HCT116 (cell line): ENCODE data around the gene PODN. TPM values are rescaled to one million over a fixed set of nuclear protein-coding genes. Genes with fewer than 3 reads are reported as not detected.

ENCODE experiments used
- ATAC-seq: fragments of 200-7000 bp; cut with Tn5 transposase; 2 replicates; pipeline ENCODE4 v1.9.1; 2020; ENCODE audit warnings: mild to moderate bottlenecking, moderate library complexity
- BruUV-seq: library from RNA; stranded (reverse); fragments of 400-500 nt; replicated peaks from 2 replicates; lab custom pipeline; 2021; lab: Mats Ljungman, UMichigan
- CTCF ChIA-PET: fragments of 300-600 bp; sonication (Branson Sonifier 250); formaldehyde crosslinking; loops from one replicate; lab custom pipeline; 2021; ENCODE audit warnings: antibody characterized with exemption; lab: Charles Lee
- POLR2A ChIA-PET: fragments of 300-600, 350-600 bp; sonication (Branson Sonifier 250); formaldehyde crosslinking; loops from one replicate; lab custom pipeline; 2021; ENCODE audit warnings: antibody characterized with exemption; lab: Charles Lee
- RAD21 ChIA-PET, 2 experiments: fragments of 300-600 bp; sonication (Branson Sonifier 250); formaldehyde crosslinking; loops; one replicate each; lab custom pipeline; 2023; ENCODE audit warnings: low total read pairs in 2 of 2; ENCODE audit not compliant: uncharacterized antibody in 2 of 2, unreplicated experiment in 2 of 2, low non-redundant PET in 1 of 2; lab: Charles Lee
- DNase-seq: peaks from one replicate; pipeline ENCODE4 v3.0.0-alpha.2; 2010; ENCODE audit warnings: low read depth, low spot score
- H2AFZ ChIP-seq: fragments of 200-600 bp; shearing (Covaris generic), sonication (generic); 2 replicates; pipeline ENCODE4 v1.6.1; 2017; ENCODE audit warnings: low read depth, mixed run types, mixed read lengths, antibody characterized with exemption, low read length; ENCODE audit not compliant: poor library complexity, severe bottlenecking
- H3K27ac ChIP-seq: 2 replicates; pipeline ENCODE4 v1.5.1; 2012; ENCODE audit warnings: low read depth, low read length
- H3K27me3 ChIP-seq: fragments of 200-600 bp; sonication (generic); 2 replicates; pipeline ENCODE4 v1.6.1; 2016; ENCODE audit warnings: mixed run types, low read length, mixed read lengths; ENCODE audit not compliant: insufficient read depth
- H3K36me3 ChIP-seq, 2 experiments: fragments of 200-500 bp in 1 of 2; fragments of 200-600 bp in 1 of 2; sonication (Bioruptor generic) in 1 of 2; sonication (generic) in 1 of 2; 2 replicates each; pipeline versions ENCODE4 v1.5.1 to v1.6.1; 2014 to 2016; ENCODE audit warnings: low read length in 2 of 2, inconsistent platforms in 1 of 2, mixed read lengths in 1 of 2, mixed run types in 1 of 2; ENCODE audit not compliant: insufficient read depth in 2 of 2, control insufficient read depth in 1 of 2
- H3K4me1 ChIP-seq, 2 experiments: fragments of 200-600 bp in 1 of 2; sonication (generic) in 1 of 2; 2 replicates each; pipeline versions ENCODE4 v1.5.1 to v1.6.1; 2012 to 2017; ENCODE audit warnings: low read length in 2 of 2, inconsistent platforms in 1 of 2, mild to moderate bottlenecking in 1 of 2, mixed read lengths in 1 of 2, mixed run types in 1 of 2, moderate library complexity in 1 of 2; ENCODE audit not compliant: insufficient read depth in 2 of 2, control insufficient read depth in 1 of 2
- H3K4me2 ChIP-seq: fragments of 200-600 bp; sonication (generic); 2 replicates; pipeline ENCODE4 v1.6.1; 2017; ENCODE audit warnings: mixed run types, low read length, mixed read lengths
- H3K4me3 ChIP-seq, 2 experiments: fragments of 200-600 bp in 1 of 2; sonication (generic) in 1 of 2; replicated peaks in 1 of 2; 2 replicates each; pipeline ENCODE4 v1.5.1; 2011 to 2016; ENCODE audit warnings: low read length in 2 of 2, control low read depth in 1 of 2, low read depth in 1 of 2, mild to moderate bottlenecking in 1 of 2, mixed read lengths in 1 of 2, mixed run types in 1 of 2
- H3K79me2 ChIP-seq: fragments of 200-600 bp; sonication (generic); 2 replicates; pipeline ENCODE4 v1.6.1; 2017; ENCODE audit warnings: mild to moderate bottlenecking, mixed run types, low read length, moderate library complexity, mixed read lengths; ENCODE audit not compliant: insufficient read depth
- H3K9ac ChIP-seq: fragments of 200-600 bp; sonication (generic); 2 replicates; pipeline ENCODE4 v1.6.1; 2016; ENCODE audit warnings: low read length, mixed read lengths
- H3K9me2 ChIP-seq: fragments of 200-600 bp; sonication (generic), shearing (Covaris generic); 2 replicates; pipeline ENCODE4 v1.6.1; 2017; ENCODE audit warnings: mixed run types, mild to moderate bottlenecking, moderate library complexity; ENCODE audit not compliant: insufficient read depth
- H3K9me3 ChIP-seq, 2 experiments: fragments of 200-500 bp in 1 of 2; fragments of 200-600 bp in 1 of 2; sonication (Bioruptor generic) in 1 of 2; sonication (generic) in 1 of 2; 2 replicates each; pipeline ENCODE4 v1.6.1; 2014 to 2017; ENCODE audit warnings: low read length in 2 of 2, mixed read lengths in 2 of 2, inconsistent platforms in 1 of 2, low read depth in 1 of 2, mild to moderate bottlenecking in 1 of 2, mixed run types in 1 of 2, moderate library complexity in 1 of 2; ENCODE audit not compliant: control insufficient read depth in 1 of 2, insufficient read depth in 1 of 2
- H4K20me1 ChIP-seq: fragments of 200-600 bp; sonication (generic), shearing (Covaris generic); 2 replicates; pipeline ENCODE4 v1.6.1; 2017; ENCODE audit warnings: mixed run types, mild to moderate bottlenecking, moderate library complexity; ENCODE audit not compliant: insufficient read depth
- ATF3 ChIP-seq: IDR thresholded peaks from 2 replicates; pipeline ENCODE4 v1.6.1; 2012
- CBX3 ChIP-seq: IDR thresholded peaks from 2 replicates; pipeline ENCODE4 v1.6.1; 2012; ENCODE audit warnings: low read depth
- CEBPB ChIP-seq: IDR thresholded peaks from 2 replicates; pipeline ENCODE4 v1.6.1; 2012; ENCODE audit warnings: low read depth
- EGR1 ChIP-seq: IDR thresholded peaks from 2 replicates; pipeline ENCODE4 v1.6.1; 2012; ENCODE audit warnings: low read depth
- ELF1 ChIP-seq: IDR thresholded peaks from 2 replicates; pipeline ENCODE4 v1.6.1; 2012; ENCODE audit warnings: low read depth, borderline replicate concordance
- EZH2 ChIP-seq: fragments of 200-600 bp; sonication (generic); IDR thresholded peaks from 2 replicates; pipeline ENCODE4 v1.6.1; 2017; ENCODE audit warnings: antibody characterized with exemption, mixed run types
- EZH2phosphoT487 ChIP-seq: fragments of 200-600 bp; IDR thresholded peaks from 2 replicates; pipeline ENCODE4 v1.6.1; 2018; ENCODE audit warnings: antibody characterized with exemption, borderline replicate concordance
- JUND ChIP-seq: IDR thresholded peaks from 2 replicates; pipeline ENCODE4 v1.6.1; 2012
- POLR2A ChIP-seq: IDR thresholded peaks from 2 replicates; pipeline ENCODE4 v1.7.0; 2011; ENCODE audit warnings: borderline replicate concordance; ENCODE audit not compliant: insufficient read depth, insufficient read length; ENCODE audit errors: extremely low read depth
- POLR2AphosphoS5 ChIP-seq: IDR thresholded peaks from 2 replicates; pipeline ENCODE4 v1.6.1; 2011; ENCODE audit warnings: mild to moderate bottlenecking, low read depth, low read length, moderate library complexity
- RAD21 ChIP-seq: IDR thresholded peaks from 2 replicates; pipeline ENCODE4 v1.6.1; 2012; ENCODE audit warnings: low read depth, mild to moderate bottlenecking
- SIN3A ChIP-seq: IDR thresholded peaks from 2 replicates; pipeline ENCODE4 v1.6.1; 2012; ENCODE audit warnings: low read depth
- SRF ChIP-seq: IDR thresholded peaks from 2 replicates; pipeline ENCODE4 v1.6.1; 2012; ENCODE audit warnings: low read depth
- TCF7L2 ChIP-seq: IDR thresholded peaks from 2 replicates; pipeline ENCODE4 v1.7.0; 2011; ENCODE audit warnings: borderline replicate concordance, inconsistent platforms; ENCODE audit not compliant: insufficient read depth, insufficient read length; ENCODE audit errors: extremely low read depth
- YY1 ChIP-seq: IDR thresholded peaks from 2 replicates; pipeline ENCODE4 v1.6.1; 2011; ENCODE audit warnings: low read length, low read depth, moderate library complexity, mild to moderate bottlenecking; ENCODE audit not compliant: insufficient replicate concordance; ENCODE audit errors: extremely low read depth
- ZBTB33 ChIP-seq: IDR thresholded peaks from 2 replicates; pipeline ENCODE4 v1.6.1; 2011; ENCODE audit warnings: mild to moderate bottlenecking, low read length, moderate library complexity; ENCODE audit not compliant: insufficient replicate concordance; ENCODE audit errors: extremely low read depth
- ZFX ChIP-seq: fragments of 450-650 bp; IDR thresholded peaks from 2 replicates; pipeline ENCODE4 v1.6.1; 2017
- ZNF274 ChIP-seq: fragments of 200-500 bp; sonication (Bioruptor generic); IDR thresholded peaks from 2 replicates; pipeline ENCODE4 v1.6.1; 2014; ENCODE audit warnings: mild to moderate bottlenecking, low read depth, low read length, inconsistent platforms
- intact Hi-C: fragments of 100-400 bp; cut with micrococcal nuclease; formaldehyde crosslinking; loops from 2 replicates; pipeline ENCODE4 v1.10.0; 2022
- total RNA-seq: library from RNA; stranded (reverse); gene quantifications from one replicate; pipeline ENCODE4 v1.2.1, GENCODE V29; 2021; ENCODE audit not compliant: unreplicated experiment
- TF ChIP-seq, protein P1 (sequence below): IDR thresholded peaks from 2 replicates; pipeline ENCODE4 v1.6.1; 2012; ENCODE audit warnings: low read depth
- TF ChIP-seq, protein P2 (sequence below): IDR thresholded peaks from 2 replicates; pipeline ENCODE4 v1.6.1; 2012

Gene PODN
- total RNA-seq, 1 experiment from 2014 or later: 0.22 TPM

GRCh38 chr1:53120659-53121058 is 58.6 kb downstream of the PODN start:
- Histone ChIP-seq H3K4me1 (no peaks in the 10 kb centered on the region), H4K20me1 (no peaks in the 10 kb centered on the region), H3K27ac (no peak overlapping the region), H3K4me2 (no peak overlapping the region), H3K4me3 (no peak overlapping the region), H3K9me2 (no peaks in the 10 kb centered on the region), H3K79me2 (no peaks in the 10 kb centered on the region), H2AFZ (no peak overlapping the region), H3K9ac (no peak overlapping the region), H3K36me3 (no peaks in the 10 kb centered on the region), H3K27me3 (no peaks in the 10 kb centered on the region), H3K9me3 (no peaks in the 10 kb centered on the region)
- DNase-seq (no peak), ATAC-seq (no peak)
- BruUV-seq: no TSS peak
- no peak for TF ChIP-seq CBX3
- TF ChIP-seq POLR2A: no peak
- no peak for TF ChIP-seq EGR1
- TF ChIP-seq TCF7L2: no peak
- no peak for TF ChIP-seq YY1
- no peak for TF ChIP-seq SRF
- TF ChIP-seq SIN3A: no peak
- no peak for TF ChIP-seq JUND
- no peak for TF ChIP-seq ZBTB33
- no peak for TF ChIP-seq EZH2phosphoT487
- no peak for TF ChIP-seq POLR2AphosphoS5
- TF ChIP-seq ZNF274: no peak
- TF ChIP-seq CEBPB: no peak
- no peak for TF ChIP-seq ATF3
- no peak for TF ChIP-seq RAD21
- no peak for TF ChIP-seq EZH2
- no peak for TF ChIP-seq ELF1
- TF ChIP-seq, protein P1, sequence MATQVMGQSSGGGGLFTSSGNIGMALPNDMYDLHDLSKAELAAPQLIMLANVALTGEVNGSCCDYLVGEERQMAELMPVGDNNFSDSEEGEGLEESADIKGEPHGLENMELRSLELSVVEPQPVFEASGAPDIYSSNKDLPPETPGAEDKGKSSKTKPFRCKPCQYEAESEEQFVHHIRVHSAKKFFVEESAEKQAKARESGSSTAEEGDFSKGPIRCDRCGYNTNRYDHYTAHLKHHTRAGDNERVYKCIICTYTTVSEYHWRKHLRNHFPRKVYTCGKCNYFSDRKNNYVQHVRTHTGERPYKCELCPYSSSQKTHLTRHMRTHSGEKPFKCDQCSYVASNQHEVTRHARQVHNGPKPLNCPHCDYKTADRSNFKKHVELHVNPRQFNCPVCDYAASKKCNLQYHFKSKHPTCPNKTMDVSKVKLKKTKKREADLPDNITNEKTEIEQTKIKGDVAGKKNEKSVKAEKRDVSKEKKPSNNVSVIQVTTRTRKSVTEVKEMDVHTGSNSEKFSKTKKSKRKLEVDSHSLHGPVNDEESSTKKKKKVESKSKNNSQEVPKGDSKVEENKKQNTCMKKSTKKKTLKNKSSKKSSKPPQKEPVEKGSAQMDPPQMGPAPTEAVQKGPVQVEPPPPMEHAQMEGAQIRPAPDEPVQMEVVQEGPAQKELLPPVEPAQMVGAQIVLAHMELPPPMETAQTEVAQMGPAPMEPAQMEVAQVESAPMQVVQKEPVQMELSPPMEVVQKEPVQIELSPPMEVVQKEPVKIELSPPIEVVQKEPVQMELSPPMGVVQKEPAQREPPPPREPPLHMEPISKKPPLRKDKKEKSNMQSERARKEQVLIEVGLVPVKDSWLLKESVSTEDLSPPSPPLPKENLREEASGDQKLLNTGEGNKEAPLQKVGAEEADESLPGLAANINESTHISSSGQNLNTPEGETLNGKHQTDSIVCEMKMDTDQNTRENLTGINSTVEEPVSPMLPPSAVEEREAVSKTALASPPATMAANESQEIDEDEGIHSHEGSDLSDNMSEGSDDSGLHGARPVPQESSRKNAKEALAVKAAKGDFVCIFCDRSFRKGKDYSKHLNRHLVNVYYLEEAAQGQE: no peak
- TF ChIP-seq ZFX: no peak
- TF ChIP-seq, protein P2, sequence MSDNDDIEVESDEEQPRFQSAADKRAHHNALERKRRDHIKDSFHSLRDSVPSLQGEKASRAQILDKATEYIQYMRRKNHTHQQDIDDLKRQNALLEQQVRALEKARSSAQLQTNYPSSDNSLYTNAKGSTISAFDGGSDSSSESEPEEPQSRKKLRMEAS: no peak
- POLR2A ChIA-PET: no interaction called here
- RAD21 ChIA-PET: no interaction called here
- CTCF ChIA-PET: no interaction called here
- intact Hi-C loops: no loop called here
